HEK293T (cell line): ENCODE data around the gene STX18.
"Not testable (repeated sequence)": the region's sequence is repeated elsewhere in the genome, so short reads cannot be mapped to it uniquely, and the experiment has no call there.

Experiments
- CTCF ChIA-PET: fragments of 350-600 bp; formaldehyde crosslinking; extraction: SDS; loops from one replicate; lab custom pipeline; 2021; ENCODE audit warnings: antibody characterized with exemption, inconsistent platforms; lab: Yijun Ruan, JAX
- POLR2A ChIA-PET: fragments of 350-600 bp; formaldehyde crosslinking; extraction: SDS; loops from one replicate; lab custom pipeline; 2020; ENCODE audit warnings: antibody characterized with exemption, inconsistent platforms; lab: Yijun Ruan, JAX
- DNase-seq: peaks from one replicate; pipeline ENCODE4 v3.0.0; 2012; ENCODE audit warnings: mixed read lengths; ENCODE audit errors: extremely low spot score
- ARNT ChIP-seq: fragments of 450-650 bp; IDR thresholded peaks from 2 replicates; pipeline ENCODE4 v1.6.1; 2017; ENCODE audit warnings: mild to moderate bottlenecking
- BHLHE40 ChIP-seq: fragments of 450-650 bp; IDR thresholded peaks from 2 replicates; pipeline ENCODE4 v1.6.1; 2016; ENCODE audit warnings: mild to moderate bottlenecking, moderate library complexity, borderline replicate concordance
- CTBP1 ChIP-seq: fragments of 450-650 bp; IDR thresholded peaks from 2 replicates; pipeline ENCODE4 v1.6.1; 2016; ENCODE audit warnings: borderline replicate concordance
- ELF4 ChIP-seq: fragments of 450-650 bp; IDR thresholded peaks from 2 replicates; pipeline ENCODE4 v1.6.1; 2017; ENCODE audit warnings: antibody characterized with exemption
- FOXA1 ChIP-seq: fragments of 450-650 bp; IDR thresholded peaks from 2 replicates; pipeline ENCODE4 v1.6.1; 2016; ENCODE audit warnings: mild to moderate bottlenecking
- FOXK2 ChIP-seq: fragments of 450-650 bp; IDR thresholded peaks from 2 replicates; pipeline ENCODE4 v1.6.1; 2016; ENCODE audit warnings: mild to moderate bottlenecking
- FOXM1 ChIP-seq: fragments of 450-650 bp; IDR thresholded peaks from 2 replicates; pipeline ENCODE4 v1.6.1; 2017; ENCODE audit warnings: mild to moderate bottlenecking, borderline replicate concordance
- HDGF ChIP-seq: fragments of 450-650 bp; IDR thresholded peaks from 2 replicates; pipeline ENCODE4 v1.6.1; 2017; ENCODE audit warnings: antibody characterized with exemption, borderline replicate concordance
- L3MBTL2 ChIP-seq: fragments of 450-650 bp; conservative IDR thresholded peaks from 2 replicates; pipeline ENCODE4 v1.6.1; 2016; ENCODE audit warnings: mild to moderate bottlenecking
- LEF1 ChIP-seq: fragments of 450-650 bp; IDR thresholded peaks from 2 replicates; pipeline ENCODE4 v1.6.1; 2017; ENCODE audit warnings: mild to moderate bottlenecking, borderline replicate concordance
- NFRKB ChIP-seq: fragments of 450-650 bp; IDR thresholded peaks from 2 replicates; pipeline ENCODE4 v1.6.1; 2016; ENCODE audit warnings: mild to moderate bottlenecking, moderate library complexity
- SP1 ChIP-seq: fragments of 450-650 bp; IDR thresholded peaks from 2 replicates; pipeline ENCODE4 v1.6.1; 2017
- SUZ12 ChIP-seq: fragments of 450-650 bp; IDR thresholded peaks from 2 replicates; pipeline ENCODE4 v1.6.1; 2016; ENCODE audit warnings: mild to moderate bottlenecking
- TARDBP ChIP-seq: fragments of 450-650 bp; IDR thresholded peaks from 2 replicates; pipeline ENCODE4 v1.6.1; 2016
- ZNF384 ChIP-seq: fragments of 450-650 bp; IDR thresholded peaks from 2 replicates; pipeline ENCODE4 v1.6.1; 2016
- TF ChIP-seq, protein P1 (sequence below): fragments of 450-650 bp; IDR thresholded peaks from 2 replicates; pipeline ENCODE4 v1.6.1; 2016

STX18 gene

DNA sequence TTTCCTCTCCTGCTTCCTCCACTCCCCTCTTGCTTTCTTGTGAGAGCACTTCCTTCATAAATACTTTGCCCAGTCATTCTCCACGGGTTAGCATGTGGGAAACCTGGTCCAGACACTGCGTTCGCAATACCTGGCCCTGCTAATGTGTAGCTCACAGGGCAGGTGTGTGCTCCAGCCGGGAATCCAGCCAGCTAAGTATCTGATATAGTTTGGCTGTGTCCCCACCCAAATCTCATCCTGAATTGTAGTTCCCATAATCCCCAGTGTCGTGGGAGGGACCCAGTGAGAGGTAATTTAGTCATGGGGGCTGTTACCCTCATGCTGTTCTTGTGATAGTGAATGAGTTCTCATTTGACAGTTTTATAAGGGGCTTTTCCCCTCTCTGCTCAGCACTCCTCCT, 32.2 kb upstream of the STX18 start:
- TF ChIP-seq FOXM1 (no peak), CTBP1 (no peak), SUZ12 (no peak), ZNF384 (no peak), SP1 (no peak), ELF4 (no peak), LEF1 (no peak), BHLHE40 (no peak)
- CTCF ChIA-PET: no interaction called here
- POLR2A ChIA-PET: interaction anchor here (1.3 to 1.5 kb wide), 2 partner anchors 8 to 32 kb away, joined by 4 to 5 read pairs; partner anchors contain the start of gene STX18
- no peak for DNase-seq

DNA sequence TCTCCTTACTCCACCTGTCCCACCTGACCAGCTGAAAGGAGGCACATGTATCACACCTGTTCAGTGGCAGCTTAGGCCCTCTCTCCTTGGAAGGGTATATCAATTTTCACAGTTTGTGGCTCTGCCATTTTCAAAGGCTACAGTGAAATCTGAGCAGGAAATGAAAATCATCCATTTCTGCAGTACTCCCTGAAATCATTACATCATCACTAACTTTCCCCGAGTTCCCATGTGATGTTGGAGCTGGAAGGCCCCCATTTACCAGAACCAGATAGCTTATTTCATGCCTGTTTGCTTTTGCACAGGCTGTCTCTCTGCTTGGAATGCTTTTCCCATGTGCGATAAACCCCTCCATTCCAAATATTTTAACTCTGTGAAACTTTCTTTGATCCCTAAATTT, 31.0 kb upstream of the STX18 start:
- TF ChIP-seq, protein P1, sequence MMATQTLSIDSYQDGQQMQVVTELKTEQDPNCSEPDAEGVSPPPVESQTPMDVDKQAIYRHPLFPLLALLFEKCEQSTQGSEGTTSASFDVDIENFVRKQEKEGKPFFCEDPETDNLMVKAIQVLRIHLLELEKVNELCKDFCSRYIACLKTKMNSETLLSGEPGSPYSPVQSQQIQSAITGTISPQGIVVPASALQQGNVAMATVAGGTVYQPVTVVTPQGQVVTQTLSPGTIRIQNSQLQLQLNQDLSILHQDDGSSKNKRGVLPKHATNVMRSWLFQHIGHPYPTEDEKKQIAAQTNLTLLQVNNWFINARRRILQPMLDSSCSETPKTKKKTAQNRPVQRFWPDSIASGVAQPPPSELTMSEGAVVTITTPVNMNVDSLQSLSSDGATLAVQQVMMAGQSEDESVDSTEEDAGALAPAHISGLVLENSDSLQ: no peak
- TF ChIP-seq NFRKB (no peak), L3MBTL2 (no peak), BHLHE40 (no peak), ELF4 (no peak), TARDBP (no peak), LEF1 (no peak), CTBP1 (no peak), FOXA1 (no peak), SUZ12 (no peak), FOXM1 (no peak), ZNF384 (no peak), SP1 (no peak), FOXK2 (no peak), ARNT (no peak), HDGF (no peak)
- DNase-seq: no peak
- CTCF ChIA-PET: no interaction called here
- POLR2A ChIA-PET: interaction anchor here (1.7 kb wide), 1 partner anchor 31 kb away, joined by 9 read pairs; the partner anchor contains the start of gene STX18

GRCh38 chr4:4569861-4570260, 28.0 kb upstream of the STX18 start:
- CTCF ChIA-PET, POLR2A ChIA-PET, DNase-seq: not testable (repeated sequence)

- CTCF ChIA-PET: no interaction called here
- POLR2A ChIA-PET: no interaction called here
- TF ChIP-seq CTBP1: no peak
- no peak for TF ChIP-seq FOXA1
- no peak for TF ChIP-seq ARNT
- TF ChIP-seq FOXK2: no peak
- no peak for TF ChIP-seq HDGF
- no peak for TF ChIP-seq TARDBP
- no peak for TF ChIP-seq L3MBTL2
- no peak for TF ChIP-seq NFRKB
- TF ChIP-seq, protein P1: no peak
- no peak for TF ChIP-seq SUZ12
- no peak for TF ChIP-seq FOXM1
- no peak for TF ChIP-seq LEF1
- TF ChIP-seq ZNF384: no peak
- no peak for DNase-seq
These were observed 27.1 kb upstream of the STX18 start for GRCh38 chr4:4568806-4569427.

DNA sequence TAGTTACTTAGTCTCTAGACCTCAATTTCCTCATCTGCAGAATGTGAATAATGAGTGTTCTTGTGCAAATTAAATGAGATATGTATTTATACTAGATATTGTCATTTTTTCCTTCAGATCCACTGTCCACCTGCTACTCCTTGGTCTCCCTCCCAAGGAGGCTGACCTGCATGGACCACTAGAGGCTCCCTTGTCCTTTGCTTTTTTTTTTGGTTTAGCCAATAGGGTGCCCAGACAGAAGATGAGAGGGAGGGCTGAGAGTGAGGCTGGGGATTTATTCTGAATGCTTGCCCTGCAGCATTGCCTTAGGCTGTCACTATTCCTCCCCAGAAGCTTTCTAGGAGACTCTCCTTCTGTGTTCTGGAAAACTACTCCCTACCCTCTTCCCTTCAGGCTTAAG, 24.5 kb upstream of the STX18 start:
- CTCF ChIA-PET, POLR2A ChIA-PET, DNase-seq: not testable (repeated sequence)

DNA sequence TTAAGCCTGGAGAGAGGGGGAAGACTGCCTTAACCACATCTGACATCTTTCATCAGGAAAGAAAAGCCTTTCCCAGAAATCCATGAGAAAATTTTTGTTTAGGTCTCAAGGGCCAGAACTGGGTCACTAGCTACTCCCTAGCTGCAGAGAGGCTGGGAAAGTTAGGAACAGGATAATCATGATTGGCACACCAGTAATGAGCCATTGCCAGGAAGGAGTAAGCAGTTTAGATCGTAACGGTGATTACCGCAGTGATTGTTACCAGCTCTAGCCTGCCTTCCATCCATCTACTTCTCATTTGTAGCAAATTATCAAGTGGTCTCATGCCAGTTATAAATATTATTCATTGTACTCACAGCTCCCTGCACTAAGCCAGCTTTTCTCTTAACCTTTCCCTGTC, 22.7 kb upstream of the STX18 start:
- no peak for TF ChIP-seq TARDBP
- TF ChIP-seq HDGF: no peak
- TF ChIP-seq ARNT: no peak
- TF ChIP-seq ELF4: no peak
- TF ChIP-seq, protein P1: no peak
- TF ChIP-seq FOXA1: no peak
- TF ChIP-seq FOXK2: no peak
- no peak for TF ChIP-seq BHLHE40
- no peak for TF ChIP-seq FOXM1
- CTCF ChIA-PET: no interaction called here
- no peak for DNase-seq
- POLR2A ChIA-PET: no interaction called here

DNA sequence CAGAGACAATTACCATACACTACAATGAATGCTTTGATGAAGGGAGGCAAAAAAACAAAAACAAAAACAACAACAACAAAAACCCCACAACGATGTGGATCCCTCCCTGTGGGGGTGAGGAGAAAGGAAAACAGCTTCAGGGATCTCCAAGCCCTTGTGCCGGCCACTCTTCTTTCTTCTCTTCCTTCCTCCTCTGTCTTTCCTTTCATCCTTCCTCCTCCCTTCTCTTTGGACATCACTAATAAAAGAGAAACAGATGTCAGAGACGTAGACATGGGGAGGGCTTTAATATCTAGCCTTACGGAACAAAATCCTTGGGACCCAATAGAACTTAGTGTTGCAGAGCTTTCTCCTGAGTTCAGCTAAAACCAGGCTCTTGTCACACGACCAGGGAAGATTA, 18.8 kb upstream of the STX18 start:
- DNase-seq: no peak
- CTCF ChIA-PET: no interaction called here
- POLR2A ChIA-PET: interaction anchor here (1.5 kb wide), 1 partner anchor 18 kb away, joined by 4 read pairs; no protein-coding TSS in a partner anchor
- no peak for TF ChIP-seq FOXM1
- TF ChIP-seq ELF4: no peak
- no peak for TF ChIP-seq FOXA1
- no peak for TF ChIP-seq CTBP1
- TF ChIP-seq, protein P1: no peak
- no peak for TF ChIP-seq BHLHE40
- no peak for TF ChIP-seq HDGF
- TF ChIP-seq SUZ12: no peak
- TF ChIP-seq TARDBP: no peak
- TF ChIP-seq FOXK2: no peak
- no peak for TF ChIP-seq LEF1
